ENCODE results near the gene CD36. TPM values are rescaled to one million over a fixed set of nuclear protein-coding genes. Genes with fewer than 3 reads are reported as not detected.

Gene CD36
- polyA plus RNA-seq, 1 donor from 2014 or later, result 0.31 TPM

DNA sequence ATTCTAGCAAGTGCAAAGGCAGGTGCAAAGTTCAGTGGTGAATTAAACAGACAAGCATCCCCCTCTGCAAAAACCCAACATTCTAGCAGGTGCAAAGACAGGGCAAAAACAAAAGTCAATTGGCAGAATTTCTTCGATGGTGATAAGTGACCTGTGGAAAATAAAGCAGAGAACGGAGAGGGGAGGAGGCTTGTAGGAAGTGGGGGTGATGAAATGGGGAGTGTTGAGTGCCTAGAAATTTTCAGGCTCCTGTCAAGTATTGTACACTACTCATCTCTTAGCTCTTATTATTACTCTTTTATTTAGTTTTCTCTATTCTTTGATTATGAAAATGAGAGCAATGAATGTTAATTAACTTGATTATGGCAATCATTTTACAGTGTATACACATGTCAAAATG lies 2.4 kb upstream of the CD36 start:
- H3K27me3 ChIP-seq (ENCODE audit: insufficient read depth, low read depth, low read length), result no peaks in the 10 kb centered on the region
- H3K27ac ChIP-seq (ENCODE audit: low read length), result no peak overlapping the region
- H4K20me1 ChIP-seq (ENCODE audit: insufficient read depth), result no peaks in the 10 kb centered on the region
- H3K4me2 ChIP-seq (ENCODE audit: low read length), result no peak overlapping the region
- H3K9me2 ChIP-seq (ENCODE audit: insufficient read depth, low read length), result no peaks in the 10 kb centered on the region
- TF ChIP-seq SMC3 (conservative IDR thresholded peaks at IDR 0.05; ENCODE audit: poor library complexity) (no peak), EZH2 (IDR thresholded peaks at IDR 0.05; ENCODE audit: borderline replicate concordance, insufficient read depth, low read length, poor library complexity, severe bottlenecking) (no peak), TAF1 (IDR thresholded peaks at IDR 0.05; ENCODE audit: low read depth) (no peak), RAD21 (conservative IDR thresholded peaks at IDR 0.05) (no peak), MXI1 (conservative IDR thresholded peaks at IDR 0.05; ENCODE audit: poor library complexity, severe bottlenecking) (no peak), POLR2AphosphoS5 (IDR thresholded peaks at IDR 0.05) (no peak), EP300 (conservative IDR thresholded peaks at IDR 0.05; ENCODE audit: poor library complexity, severe bottlenecking) (no peak)
- TF ChIP-seq, protein P1, sequence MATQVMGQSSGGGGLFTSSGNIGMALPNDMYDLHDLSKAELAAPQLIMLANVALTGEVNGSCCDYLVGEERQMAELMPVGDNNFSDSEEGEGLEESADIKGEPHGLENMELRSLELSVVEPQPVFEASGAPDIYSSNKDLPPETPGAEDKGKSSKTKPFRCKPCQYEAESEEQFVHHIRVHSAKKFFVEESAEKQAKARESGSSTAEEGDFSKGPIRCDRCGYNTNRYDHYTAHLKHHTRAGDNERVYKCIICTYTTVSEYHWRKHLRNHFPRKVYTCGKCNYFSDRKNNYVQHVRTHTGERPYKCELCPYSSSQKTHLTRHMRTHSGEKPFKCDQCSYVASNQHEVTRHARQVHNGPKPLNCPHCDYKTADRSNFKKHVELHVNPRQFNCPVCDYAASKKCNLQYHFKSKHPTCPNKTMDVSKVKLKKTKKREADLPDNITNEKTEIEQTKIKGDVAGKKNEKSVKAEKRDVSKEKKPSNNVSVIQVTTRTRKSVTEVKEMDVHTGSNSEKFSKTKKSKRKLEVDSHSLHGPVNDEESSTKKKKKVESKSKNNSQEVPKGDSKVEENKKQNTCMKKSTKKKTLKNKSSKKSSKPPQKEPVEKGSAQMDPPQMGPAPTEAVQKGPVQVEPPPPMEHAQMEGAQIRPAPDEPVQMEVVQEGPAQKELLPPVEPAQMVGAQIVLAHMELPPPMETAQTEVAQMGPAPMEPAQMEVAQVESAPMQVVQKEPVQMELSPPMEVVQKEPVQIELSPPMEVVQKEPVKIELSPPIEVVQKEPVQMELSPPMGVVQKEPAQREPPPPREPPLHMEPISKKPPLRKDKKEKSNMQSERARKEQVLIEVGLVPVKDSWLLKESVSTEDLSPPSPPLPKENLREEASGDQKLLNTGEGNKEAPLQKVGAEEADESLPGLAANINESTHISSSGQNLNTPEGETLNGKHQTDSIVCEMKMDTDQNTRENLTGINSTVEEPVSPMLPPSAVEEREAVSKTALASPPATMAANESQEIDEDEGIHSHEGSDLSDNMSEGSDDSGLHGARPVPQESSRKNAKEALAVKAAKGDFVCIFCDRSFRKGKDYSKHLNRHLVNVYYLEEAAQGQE (IDR thresholded peaks at IDR 0.05; ENCODE audit: borderline replicate concordance), result no peak
- TF ChIP-seq, protein P2, sequence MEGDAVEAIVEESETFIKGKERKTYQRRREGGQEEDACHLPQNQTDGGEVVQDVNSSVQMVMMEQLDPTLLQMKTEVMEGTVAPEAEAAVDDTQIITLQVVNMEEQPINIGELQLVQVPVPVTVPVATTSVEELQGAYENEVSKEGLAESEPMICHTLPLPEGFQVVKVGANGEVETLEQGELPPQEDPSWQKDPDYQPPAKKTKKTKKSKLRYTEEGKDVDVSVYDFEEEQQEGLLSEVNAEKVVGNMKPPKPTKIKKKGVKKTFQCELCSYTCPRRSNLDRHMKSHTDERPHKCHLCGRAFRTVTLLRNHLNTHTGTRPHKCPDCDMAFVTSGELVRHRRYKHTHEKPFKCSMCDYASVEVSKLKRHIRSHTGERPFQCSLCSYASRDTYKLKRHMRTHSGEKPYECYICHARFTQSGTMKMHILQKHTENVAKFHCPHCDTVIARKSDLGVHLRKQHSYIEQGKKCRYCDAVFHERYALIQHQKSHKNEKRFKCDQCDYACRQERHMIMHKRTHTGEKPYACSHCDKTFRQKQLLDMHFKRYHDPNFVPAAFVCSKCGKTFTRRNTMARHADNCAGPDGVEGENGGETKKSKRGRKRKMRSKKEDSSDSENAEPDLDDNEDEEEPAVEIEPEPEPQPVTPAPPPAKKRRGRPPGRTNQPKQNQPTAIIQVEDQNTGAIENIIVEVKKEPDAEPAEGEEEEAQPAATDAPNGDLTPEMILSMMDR (IDR thresholded peaks at IDR 0.05; ENCODE audit: poor library complexity, severe bottlenecking), result no peak
- H2AFZ ChIP-seq (ENCODE audit: low read depth, low read length), result no peak overlapping the region
- no peaks in the 10 kb centered on the region for H3K9me3 ChIP-seq (ENCODE audit: low read length)
- H3K9ac ChIP-seq (ENCODE audit: low read length), result no peak overlapping the region
- no peaks in the 10 kb centered on the region for H3F3A ChIP-seq (ENCODE audit: insufficient read depth, low read length, poor library complexity, severe bottlenecking)
- no peak overlapping the region for H3K4me3 ChIP-seq (ENCODE audit: low read length)
- H3K36me3 ChIP-seq (ENCODE audit: insufficient read depth, low read length), result no peaks in the 10 kb centered on the region
- no peaks in the 10 kb centered on the region for H3K79me2 ChIP-seq (replicated peaks; ENCODE audit: insufficient read depth, low read length)

DNA sequence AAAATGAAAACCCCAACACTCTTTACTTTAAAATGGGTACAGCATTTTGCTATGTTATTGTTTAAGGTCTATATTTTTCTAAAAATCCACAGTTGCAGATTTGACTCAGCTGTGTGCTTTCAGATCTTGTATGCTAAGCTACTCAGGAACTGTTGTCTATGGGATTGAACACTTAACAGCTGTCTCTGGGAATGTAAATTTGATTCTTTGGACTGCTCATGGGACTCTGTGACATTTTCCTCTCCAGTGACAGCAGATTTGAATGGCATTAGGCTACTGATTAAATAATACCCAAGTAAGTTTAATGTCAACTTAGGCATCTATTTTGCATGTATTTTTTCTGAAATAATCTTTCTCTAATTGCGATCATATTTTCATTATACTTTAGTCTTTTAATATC lies 1.7 kb upstream of the CD36 start:
- TF ChIP-seq EP300 (conservative IDR thresholded peaks at IDR 0.05; ENCODE audit: poor library complexity, severe bottlenecking) (peak; percentile 58), EZH2 (IDR thresholded peaks at IDR 0.05; ENCODE audit: borderline replicate concordance, insufficient read depth, low read length, poor library complexity, severe bottlenecking) (no peak)
- H3K4me3 ChIP-seq (ENCODE audit: low read length), result no peak overlapping the region

DNA sequence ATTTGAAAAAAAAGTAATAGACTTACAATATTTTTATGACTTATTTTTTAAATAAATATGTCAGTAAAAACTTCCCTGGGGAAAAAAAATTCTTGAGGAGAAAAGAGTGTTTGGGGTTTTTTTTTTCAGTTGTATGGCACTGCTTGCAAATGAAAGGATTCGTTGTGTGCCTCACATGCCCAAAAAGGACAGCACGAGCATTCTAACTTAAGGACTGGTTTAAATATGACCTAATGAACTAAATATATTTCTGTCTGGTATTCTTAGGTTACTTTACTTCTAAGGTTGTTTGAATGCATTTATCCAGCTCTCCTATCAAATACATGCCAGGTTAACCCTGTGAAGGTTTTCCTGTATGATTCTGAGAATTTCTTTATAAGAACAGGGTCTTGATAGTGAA lies 988 bp upstream of the CD36 start:
- H3K27me3 ChIP-seq (ENCODE audit: insufficient read depth, low read depth, low read length), result no peaks in the 10 kb centered on the region
- TF ChIP-seq TAF1 (IDR thresholded peaks at IDR 0.05; ENCODE audit: low read depth) (no peak), EZH2 (IDR thresholded peaks at IDR 0.05; ENCODE audit: borderline replicate concordance, insufficient read depth, low read length, poor library complexity, severe bottlenecking) (no peak)
- TF ChIP-seq, protein P1 (IDR thresholded peaks at IDR 0.05; ENCODE audit: borderline replicate concordance), result no peak
- H2AFZ ChIP-seq (ENCODE audit: low read depth, low read length), result no peak overlapping the region
- no peak overlapping the region for H3K4me2 ChIP-seq (ENCODE audit: low read length)
- no peak overlapping the region for H3K27ac ChIP-seq (ENCODE audit: low read length)
- no peak overlapping the region for H3K4me3 ChIP-seq (ENCODE audit: low read length)
- H3K36me3 ChIP-seq (ENCODE audit: insufficient read depth, low read length), result no peaks in the 10 kb centered on the region
- no peaks in the 10 kb centered on the region for H3K79me2 ChIP-seq (replicated peaks; ENCODE audit: insufficient read depth, low read length)
- H3K9me2 ChIP-seq (ENCODE audit: insufficient read depth, low read length), result no peaks in the 10 kb centered on the region
- no peaks in the 10 kb centered on the region for H3K9me3 ChIP-seq (ENCODE audit: low read length)
- H4K20me1 ChIP-seq (ENCODE audit: insufficient read depth), result no peaks in the 10 kb centered on the region
- no peaks in the 10 kb centered on the region for H3F3A ChIP-seq (ENCODE audit: insufficient read depth, low read length, poor library complexity, severe bottlenecking)
- no peak overlapping the region for H3K9ac ChIP-seq (ENCODE audit: low read length)

More for the DNA sequence above, 1.7 kb upstream of the CD36 start:
- Histone ChIP-seq H4K20me1 (ENCODE audit: insufficient read depth) (no peaks in the 10 kb centered on the region), H3K79me2 (replicated peaks; ENCODE audit: insufficient read depth, low read length) (no peaks in the 10 kb centered on the region), H3K4me2 (ENCODE audit: low read length) (peak overlapping the region; percentile 13), H3K36me3 (ENCODE audit: insufficient read depth, low read length) (no peaks in the 10 kb centered on the region), H3K9me2 (ENCODE audit: insufficient read depth, low read length) (no peaks in the 10 kb centered on the region), H2AFZ (ENCODE audit: low read depth, low read length) (no peak overlapping the region), H3K27me3 (ENCODE audit: insufficient read depth, low read depth, low read length) (no peaks in the 10 kb centered on the region), H3K27ac (ENCODE audit: low read length) (no peak overlapping the region), H3F3A (ENCODE audit: insufficient read depth, low read length, poor library complexity, severe bottlenecking) (no peaks in the 10 kb centered on the region), H3K9me3 (ENCODE audit: low read length) (no peaks in the 10 kb centered on the region), H3K9ac (ENCODE audit: low read length) (no peak overlapping the region)
